Prostate gland (tissue), 2 donors: Measurements from ENCODE around the gene TLR4.

Experiments
- CTCF ChIP-seq, 4 experiments: fragments of 200-600 bp in 2 of 4; fragments of 450-650 bp in 2 of 4; sonication (generic) in 2 of 4; IDR thresholded peaks; 1 replicate in 3 of 4; 2 replicates in 1 of 4; pipeline ENCODE4 v1.5.1; 2016 to 2019; ENCODE audit warnings: antibody characterized with exemption in 4 of 4, mild to moderate bottlenecking in 2 of 4, moderate library complexity in 2 of 4
- POLR2A ChIP-seq: fragments of 450-650 bp; IDR thresholded peaks from one replicate; pipeline ENCODE4 v1.6.1; 2016; ENCODE audit warnings: antibody characterized with exemption, mild to moderate bottlenecking
- POLR2AphosphoS5 ChIP-seq: sonication (generic); formaldehyde crosslinking; IDR thresholded peaks from one replicate; pipeline ENCODE4 v1.6.1; 2017; ENCODE audit warnings: antibody characterized with exemption

GRCh38 chr9:117732494-117732893, 28.3 kb downstream of the TLR4 start:
- TF ChIP-seq CTCF (IDR thresholded peaks at IDR 0.05) (no peak), POLR2AphosphoS5 (no peak), POLR2A (no peak)
